Caco-2 (cell line): Measurements from ENCODE around the gene PAX4. TPM values are rescaled to one million over a fixed set of nuclear protein-coding genes. Genes with fewer than 3 reads are reported as not detected.

ENCODE experiments used
- BruUV-seq: library from RNA; stranded (reverse); fragments of 400-500 nt; replicated peaks from 2 replicates; lab custom pipeline; 2021; lab: Mats Ljungman, UMichigan
- CTCF ChIA-PET: fragments of 300-600 bp; sonication (Branson Sonifier 250); formaldehyde crosslinking; loops from one replicate; lab custom pipeline; 2022; ENCODE audit warnings: antibody characterized with exemption; lab: Charles Lee
- POLR2A ChIA-PET: fragments of 300-600 bp; sonication (Branson Sonifier 250); formaldehyde crosslinking; loops from one replicate; lab custom pipeline; 2022; ENCODE audit warnings: antibody characterized with exemption; lab: Charles Lee
- DNase-seq, 2 experiments: peaks; one replicate each; pipeline versions ENCODE4 v3.0.0 to v3.0.0-alpha.2; 2020 to 2022
- H3K27me3 ChIP-seq: replicated peaks from 2 replicates; pipeline ENCODE4 v1.6.0; 2011; ENCODE audit warnings: low read length; ENCODE audit not compliant: control insufficient read depth, insufficient read depth
- H3K36me3 ChIP-seq: 2 replicates; pipeline ENCODE4 v1.5.1; 2011; ENCODE audit warnings: low read length; ENCODE audit not compliant: control insufficient read depth, insufficient read depth
- H3K4me1 ChIP-seq: fragments of 250-450 bp; sonication (Bioruptor Pico); 2 replicates; pipeline ENCODE4 v1.5.1; 2020; ENCODE audit warnings: mild to moderate bottlenecking
- H3K4me3 ChIP-seq: 2 replicates; pipeline ENCODE4 v1.5.1; 2011; ENCODE audit warnings: low read depth, mild to moderate bottlenecking, control low read depth, low read length
- H3K9me3 ChIP-seq: fragments of 250-450 bp; sonication (Bioruptor Pico); 2 replicates; pipeline ENCODE4 v1.5.1; 2020; ENCODE audit warnings: mild to moderate bottlenecking, moderate library complexity
- H3K27ac Mint-ChIP-seq: one replicate; pipeline ENCODE4 v1.8.0; 2022; ENCODE audit warnings: mixed read lengths; ENCODE audit not compliant: unreplicated experiment
- H3K27me3 Mint-ChIP-seq: one replicate; pipeline ENCODE4 v1.8.0; 2022; ENCODE audit warnings: mixed read lengths; ENCODE audit not compliant: insufficient read depth, unreplicated experiment
- H3K36me3 Mint-ChIP-seq: one replicate; pipeline ENCODE4 v1.8.0; 2022; ENCODE audit warnings: mild to moderate bottlenecking, mixed read lengths; ENCODE audit not compliant: insufficient read depth, unreplicated experiment
- H3K4me1 Mint-ChIP-seq: one replicate; pipeline ENCODE4 v1.8.0; 2022; ENCODE audit warnings: low read depth, mixed read lengths; ENCODE audit not compliant: unreplicated experiment
- H3K4me3 Mint-ChIP-seq: one replicate; pipeline ENCODE4 v1.8.0; 2022; ENCODE audit warnings: mild to moderate bottlenecking, moderate library complexity, mixed read lengths; ENCODE audit not compliant: unreplicated experiment
- H3K9me3 Mint-ChIP-seq: one replicate; pipeline ENCODE4 v1.8.0; 2022; ENCODE audit warnings: mixed read lengths; ENCODE audit not compliant: unreplicated experiment
- intact Hi-C: fragments of 100-400 bp; cut with micrococcal nuclease; formaldehyde crosslinking; loops from one replicate; pipeline ENCODE4 v1.10.0; 2022; ENCODE audit not compliant: unreplicated experiment
- total RNA-seq: library from RNA; stranded (reverse); gene quantifications from 2 replicates; pipeline ENCODE4 v1.2.3, GENCODE V29; 2022
- TF ChIP-seq, protein P1 (sequence below), 2 experiments: fragments of 200-600 bp in 1 of 2; IDR thresholded peaks; 1 replicate in 1 of 2; 2 replicates in 1 of 2; pipeline versions ENCODE4 v1.5.1 to v1.8.0; 2011 to 2022; ENCODE audit warnings: antibody characterized with exemption in 1 of 2, control low read depth in 1 of 2, inconsistent platforms in 1 of 2, low read depth in 1 of 2, low read length in 1 of 2, mild to moderate bottlenecking in 1 of 2, moderate library complexity in 1 of 2; ENCODE audit not compliant: insufficient read depth in 1 of 2, severe bottlenecking in 1 of 2, unreplicated experiment in 1 of 2

PAX4 gene
- total RNA-seq, 1 experiment from 2014 or later: not detected

DNA sequence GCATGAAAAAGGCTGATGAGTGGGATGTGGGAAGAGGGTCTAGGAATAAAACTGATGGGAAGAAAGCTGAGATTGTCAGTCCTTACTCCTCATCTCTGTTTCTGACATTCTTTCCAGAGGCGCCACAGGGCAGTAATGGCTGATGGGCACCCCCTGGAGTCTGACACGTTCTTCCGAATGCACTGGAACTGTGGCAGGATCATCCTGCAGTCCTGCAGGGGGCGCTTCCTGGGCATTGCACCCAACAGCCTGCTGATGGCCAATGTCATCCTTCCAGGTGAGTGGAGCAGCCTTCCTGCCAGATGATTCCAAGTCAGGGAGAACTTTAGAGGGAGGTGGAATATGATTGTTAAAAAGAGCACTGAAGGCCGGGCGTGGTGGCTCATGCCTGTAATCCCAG, 19.6 kb downstream of the PAX4 start:
- CTCF ChIA-PET: no interaction called here
- peak in 1 of 2 experiments; percentile 49 for DNase-seq
- intact Hi-C loops: loop anchor here (2.0 kb wide), 1 partner anchor 30 kb away; no protein-coding TSS in a partner anchor
- Mint-ChIP-seq H3K27me3 (peaks cover 10% of the 10 kb centered on the region), H3K36me3 (peaks cover 5% of the 10 kb centered on the region), H3K27ac (no peak overlapping the region), H3K9me3 (no peaks in the 10 kb centered on the region), H3K4me1 (no peaks in the 10 kb centered on the region), H3K4me3 (no peak overlapping the region)
- no peak overlapping the region for H3K4me3 ChIP-seq
- POLR2A ChIA-PET: no interaction called here
- BruUV-seq: no TSS peak
- no peaks in the 10 kb centered on the region for H3K36me3 ChIP-seq
- TF ChIP-seq, protein P1, sequence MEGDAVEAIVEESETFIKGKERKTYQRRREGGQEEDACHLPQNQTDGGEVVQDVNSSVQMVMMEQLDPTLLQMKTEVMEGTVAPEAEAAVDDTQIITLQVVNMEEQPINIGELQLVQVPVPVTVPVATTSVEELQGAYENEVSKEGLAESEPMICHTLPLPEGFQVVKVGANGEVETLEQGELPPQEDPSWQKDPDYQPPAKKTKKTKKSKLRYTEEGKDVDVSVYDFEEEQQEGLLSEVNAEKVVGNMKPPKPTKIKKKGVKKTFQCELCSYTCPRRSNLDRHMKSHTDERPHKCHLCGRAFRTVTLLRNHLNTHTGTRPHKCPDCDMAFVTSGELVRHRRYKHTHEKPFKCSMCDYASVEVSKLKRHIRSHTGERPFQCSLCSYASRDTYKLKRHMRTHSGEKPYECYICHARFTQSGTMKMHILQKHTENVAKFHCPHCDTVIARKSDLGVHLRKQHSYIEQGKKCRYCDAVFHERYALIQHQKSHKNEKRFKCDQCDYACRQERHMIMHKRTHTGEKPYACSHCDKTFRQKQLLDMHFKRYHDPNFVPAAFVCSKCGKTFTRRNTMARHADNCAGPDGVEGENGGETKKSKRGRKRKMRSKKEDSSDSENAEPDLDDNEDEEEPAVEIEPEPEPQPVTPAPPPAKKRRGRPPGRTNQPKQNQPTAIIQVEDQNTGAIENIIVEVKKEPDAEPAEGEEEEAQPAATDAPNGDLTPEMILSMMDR (IDR thresholded peaks at IDR 0.05; ENCODE audit: insufficient read depth in 1 of 2, low read depth in 1 of 2, low read length in 1 of 2, severe bottlenecking in 1 of 2, unreplicated experiment in 1 of 2): peak; percentile 33 to 47
- H3K27me3 ChIP-seq: no peaks in the 10 kb centered on the region
- H3K4me1 ChIP-seq: no peaks in the 10 kb centered on the region
- H3K9me3 ChIP-seq: no peaks in the 10 kb centered on the region

DNA sequence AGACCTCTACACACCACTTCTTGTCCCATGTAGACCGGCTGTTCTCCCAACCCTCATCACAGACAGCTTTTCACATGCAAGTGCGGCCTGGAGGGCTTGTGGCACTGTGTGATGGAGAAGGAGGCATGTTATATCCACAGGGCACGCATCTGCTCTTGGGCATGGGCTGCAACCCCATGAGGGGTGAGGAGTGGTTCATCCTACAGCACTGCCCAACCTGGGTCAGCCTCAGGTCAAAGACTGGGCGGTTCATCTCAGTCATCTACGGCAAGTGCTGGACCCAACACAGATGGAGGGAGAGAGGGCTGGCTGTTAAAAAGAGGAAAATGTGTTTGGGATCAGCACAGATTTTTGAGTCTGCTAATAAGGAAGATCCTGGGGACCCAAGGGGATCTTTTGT, 22.2 kb downstream of the PAX4 start:
- Mint-ChIP-seq H3K27ac (no peak overlapping the region), H3K36me3 (peaks cover 19% of the 10 kb centered on the region), H3K9me3 (no peaks in the 10 kb centered on the region), H3K27me3 (peaks cover 3% of the 10 kb centered on the region), H3K4me3 (no peak overlapping the region), H3K4me1 (no peaks in the 10 kb centered on the region)
- TF ChIP-seq, protein P1 (IDR thresholded peaks at IDR 0.05; ENCODE audit: insufficient read depth in 1 of 2, low read depth in 1 of 2, low read length in 1 of 2, severe bottlenecking in 1 of 2, unreplicated experiment in 1 of 2): no peak
- intact Hi-C loops: no loop called here
- DNase-seq: no peak
- no TSS peak for BruUV-seq
- ChIA-PET POLR2A (no interaction called here), CTCF (no interaction called here)
- H3K36me3 ChIP-seq: 0 out of 2 replicates have a peak, but pooled peaks cover 1% of the 10 kb centered on the region
- no peak overlapping the region for H3K4me3 ChIP-seq
- no peaks in the 10 kb centered on the region for H3K4me1 ChIP-seq
- H3K27me3 ChIP-seq: no peaks in the 10 kb centered on the region
- no peaks in the 10 kb centered on the region for H3K9me3 ChIP-seq

DNA sequence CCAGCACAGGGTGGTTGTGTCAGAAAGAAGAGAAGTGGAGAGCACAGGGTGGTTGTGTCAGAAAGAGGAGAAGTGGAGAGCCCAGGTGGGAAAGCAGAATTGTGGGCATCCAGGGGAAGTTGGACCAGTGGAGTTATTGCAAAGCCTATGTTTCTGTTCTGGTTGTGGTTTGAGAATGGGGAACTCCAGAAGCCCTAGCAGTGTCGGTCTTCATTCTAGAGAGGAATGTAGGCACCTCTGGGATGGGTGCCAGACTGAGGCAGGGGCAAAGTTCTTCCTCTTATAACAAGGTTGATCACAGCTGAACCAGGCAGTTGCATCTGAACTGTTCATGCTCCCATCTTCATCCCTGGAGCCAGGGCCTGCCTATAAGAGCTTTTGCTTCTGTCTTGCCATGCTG, 23.5 kb downstream of the PAX4 start:
- 0 out of 2 replicates have a peak, but pooled peaks cover 1% of the 10 kb centered on the region for H3K36me3 ChIP-seq
- no peaks in the 10 kb centered on the region for H3K27me3 ChIP-seq
- H3K9me3 ChIP-seq: no peaks in the 10 kb centered on the region
- peaks cover 3% of the 10 kb centered on the region; the same call in 1 of the 2 replicates for H3K4me1 ChIP-seq
- Mint-ChIP-seq H3K9me3 (no peaks in the 10 kb centered on the region), H3K4me1 (peaks cover 4% of the 10 kb centered on the region), H3K27me3 (peaks cover 2% of the 10 kb centered on the region), H3K4me3 (no peak overlapping the region), H3K36me3 (peaks cover 29% of the 10 kb centered on the region), H3K27ac (no peak overlapping the region)
- no peak for DNase-seq
- ChIA-PET CTCF (no interaction called here), POLR2A (no interaction called here)
- intact Hi-C loops: no loop called here
- no peak overlapping the region for H3K4me3 ChIP-seq
- BruUV-seq: no TSS peak
- TF ChIP-seq, protein P1 (IDR thresholded peaks at IDR 0.05; ENCODE audit: insufficient read depth in 1 of 2, low read depth in 1 of 2, low read length in 1 of 2, severe bottlenecking in 1 of 2, unreplicated experiment in 1 of 2): no peak
